Gastroesophageal sphincter (tissue), 3 donors: ENCODE results near the gene ETV6.

Experiments
- EP300 ChIP-seq: sonication (generic); formaldehyde crosslinking; IDR thresholded peaks from one replicate; pipeline ENCODE4 v1.6.1; 2017; ENCODE audit warnings: antibody characterized with exemption, mild to moderate bottlenecking
- POLR2A ChIP-seq, 2 donors: fragments of 450-650 bp; IDR thresholded peaks; one replicate each; pipeline ENCODE4 v1.6.1; 2017; ENCODE audit warnings: antibody characterized with exemption in 2 of 2, mild to moderate bottlenecking in 2 of 2, moderate library complexity in 1 of 2
- TF ChIP-seq, protein P1 (sequence below), 4 experiments: fragments of 200-600 bp in 2 of 4; fragments of 450-650 bp in 2 of 4; sonication (generic) in 1 of 4; IDR thresholded peaks; one replicate each; pipeline ENCODE4 v1.5.1; 2017 to 2019; ENCODE audit warnings: antibody characterized with exemption in 4 of 4, mild to moderate bottlenecking in 2 of 4, moderate library complexity in 2 of 4

- TF ChIP-seq, protein P1, sequence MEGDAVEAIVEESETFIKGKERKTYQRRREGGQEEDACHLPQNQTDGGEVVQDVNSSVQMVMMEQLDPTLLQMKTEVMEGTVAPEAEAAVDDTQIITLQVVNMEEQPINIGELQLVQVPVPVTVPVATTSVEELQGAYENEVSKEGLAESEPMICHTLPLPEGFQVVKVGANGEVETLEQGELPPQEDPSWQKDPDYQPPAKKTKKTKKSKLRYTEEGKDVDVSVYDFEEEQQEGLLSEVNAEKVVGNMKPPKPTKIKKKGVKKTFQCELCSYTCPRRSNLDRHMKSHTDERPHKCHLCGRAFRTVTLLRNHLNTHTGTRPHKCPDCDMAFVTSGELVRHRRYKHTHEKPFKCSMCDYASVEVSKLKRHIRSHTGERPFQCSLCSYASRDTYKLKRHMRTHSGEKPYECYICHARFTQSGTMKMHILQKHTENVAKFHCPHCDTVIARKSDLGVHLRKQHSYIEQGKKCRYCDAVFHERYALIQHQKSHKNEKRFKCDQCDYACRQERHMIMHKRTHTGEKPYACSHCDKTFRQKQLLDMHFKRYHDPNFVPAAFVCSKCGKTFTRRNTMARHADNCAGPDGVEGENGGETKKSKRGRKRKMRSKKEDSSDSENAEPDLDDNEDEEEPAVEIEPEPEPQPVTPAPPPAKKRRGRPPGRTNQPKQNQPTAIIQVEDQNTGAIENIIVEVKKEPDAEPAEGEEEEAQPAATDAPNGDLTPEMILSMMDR (IDR thresholded peaks at IDR 0.05): no peak
- TF ChIP-seq EP300 (no peak), POLR2A (IDR thresholded peaks at IDR 0.05) (no peak)
Observed at GRCh38 chr12:11884706-11885105, 235.2 kb downstream of the ETV6 start.
